ENCODE measurements around the gene GAS7. TPM values are rescaled to one million over a fixed set of nuclear protein-coding genes. Genes with fewer than 3 reads are reported as not detected.
A peak's percentile ranks its signal among the peaks of the same experiment; 100 is the strongest.

Gene GAS7
- total and polyA plus RNA-seq, 2 donors (not counting 1 experiment from before 2014, with no cell fraction given): 3.4 to 13.6 TPM

DNA sequence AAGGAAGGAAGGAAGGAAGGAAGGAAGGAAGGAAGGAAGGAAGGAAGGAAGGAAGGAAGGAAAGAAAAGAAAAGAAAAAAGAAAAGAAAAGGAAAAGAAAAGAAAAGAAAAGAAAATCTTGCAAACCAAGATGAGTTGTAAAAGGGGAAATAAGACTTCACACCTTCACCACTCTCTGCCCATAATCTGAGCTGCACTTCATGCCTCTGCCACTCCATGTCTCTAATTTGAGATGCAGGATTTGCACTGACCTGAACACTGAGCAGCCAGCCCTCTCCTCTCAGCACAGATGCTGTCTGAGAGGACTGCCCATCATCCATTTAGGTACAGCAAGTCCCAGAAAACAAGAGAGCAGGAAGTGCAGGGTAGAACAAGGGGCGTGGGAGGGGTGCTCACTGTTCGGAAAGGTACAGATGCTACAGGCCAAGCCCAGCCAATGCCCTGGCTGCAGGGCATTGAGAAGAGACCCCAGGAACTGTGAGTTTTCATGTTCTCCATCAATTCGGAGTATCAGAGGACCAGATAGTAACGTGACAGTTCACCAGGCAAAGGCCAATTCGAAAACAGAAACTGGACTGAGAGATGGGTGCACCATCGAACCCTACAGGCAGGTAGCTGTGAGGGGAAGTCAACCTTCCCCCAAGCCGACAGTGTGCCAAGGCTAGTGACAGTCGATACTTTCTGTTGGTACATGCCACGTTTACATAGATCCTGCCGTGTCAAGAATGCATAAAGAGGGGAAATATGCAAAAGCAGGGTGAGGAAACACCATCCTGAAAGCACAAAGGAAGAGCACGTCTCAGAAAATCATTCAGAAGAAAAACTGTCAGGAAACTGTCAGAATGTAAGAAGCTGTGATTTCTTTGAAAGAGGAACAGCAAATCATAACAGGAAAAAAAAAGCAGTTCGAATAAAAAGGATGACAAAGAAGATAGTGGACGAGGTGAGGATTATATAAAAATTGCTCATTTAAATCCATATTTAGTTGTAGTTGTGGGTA lies 151.3 kb downstream of the GAS7 start:
- Histone ChIP-seq H3K4me2 (replicated peaks; ENCODE audit: low read depth, low read length, poor library complexity, severe bottlenecking) (peak overlapping the region; percentile 55), H2AFZ (ENCODE audit: insufficient read depth, low read depth, low read length, poor library complexity, severe bottlenecking) (peak overlapping the region; percentile 9), H3K9ac (ENCODE audit: low read length) (peak overlapping the region; percentile 27), H3K4me3 (ENCODE audit: control extremely low read depth in 1 of 5, extremely low read depth in 1 of 5, insufficient read depth in 1 of 5, low read depth in 2 of 5, low read length in 4 of 5) (peak overlapping the region in 2 of 5 experiments; percentile 8 to 25), H3K27ac (ENCODE audit: low read length in 2 of 2) (peak overlapping the region; percentile 28 to 40), H3K9me3 (ENCODE audit: control extremely low read depth in 1 of 3, control insufficient read depth in 2 of 3, insufficient read depth in 1 of 3, low read length in 2 of 3) (no peaks in the 10 kb centered on the region), H4K20me1 (ENCODE audit: control insufficient read depth, insufficient read depth, low read length, poor library complexity, severe bottlenecking) (no peaks in the 10 kb centered on the region), H3K36me3 (replicated peaks in 1 of 2; ENCODE audit: control extremely low read depth in 1 of 2, control insufficient read depth in 1 of 2, extremely low read depth in 1 of 2, insufficient read depth in 2 of 2, low read length in 1 of 2) (no peaks in the 10 kb centered on the region), H3K4me1 (ENCODE audit: control insufficient read depth in 2 of 2, insufficient read depth in 2 of 2, low read length in 2 of 2) (peaks cover 24 to 41% of the 10 kb centered on the region in 2 donors), H3K27me3 (replicated peaks in 1 of 4; ENCODE audit: control extremely low read depth in 1 of 4, control insufficient read depth in 3 of 4, insufficient read depth in 4 of 4, low read length in 3 of 4) (peaks cover 0 to 4% (median 0%) of the 10 kb centered on the region in 4 experiments), H3K79me2 (ENCODE audit: control insufficient read depth, insufficient read depth, low read length) (no peaks in the 10 kb centered on the region)
- peak overlapping the region; percentile 91 for H3K27ac Mint-ChIP-seq
- ATAC-seq (ENCODE audit: low read depth) (peak; percentile 48), DNase-seq (peak; percentile 50)
- peaks cover 56% of the 10 kb centered on the region for H3K4me1 Mint-ChIP-seq
- CTCF ChIA-PET: interaction anchor here (0.7 to 1.5 kb wide), 7 partner anchors 13 to 180 kb away, joined by 3 to 7 read pairs (median 3); no protein-coding TSS in a partner anchor
- H3K4me3 Mint-ChIP-seq: peak overlapping the region; percentile 81
- POLR2A ChIA-PET: interaction anchor here (0.7 to 1.8 kb wide), 3 partner anchors 13 to 115 kb away, joined by 3 to 7 read pairs (median 5); no protein-coding TSS in a partner anchor
- no peaks in the 10 kb centered on the region for H3K9me3 Mint-ChIP-seq (ENCODE audit: insufficient read depth)
- no peaks in the 10 kb centered on the region for H3K27me3 Mint-ChIP-seq
- TF ChIP-seq, protein P1, sequence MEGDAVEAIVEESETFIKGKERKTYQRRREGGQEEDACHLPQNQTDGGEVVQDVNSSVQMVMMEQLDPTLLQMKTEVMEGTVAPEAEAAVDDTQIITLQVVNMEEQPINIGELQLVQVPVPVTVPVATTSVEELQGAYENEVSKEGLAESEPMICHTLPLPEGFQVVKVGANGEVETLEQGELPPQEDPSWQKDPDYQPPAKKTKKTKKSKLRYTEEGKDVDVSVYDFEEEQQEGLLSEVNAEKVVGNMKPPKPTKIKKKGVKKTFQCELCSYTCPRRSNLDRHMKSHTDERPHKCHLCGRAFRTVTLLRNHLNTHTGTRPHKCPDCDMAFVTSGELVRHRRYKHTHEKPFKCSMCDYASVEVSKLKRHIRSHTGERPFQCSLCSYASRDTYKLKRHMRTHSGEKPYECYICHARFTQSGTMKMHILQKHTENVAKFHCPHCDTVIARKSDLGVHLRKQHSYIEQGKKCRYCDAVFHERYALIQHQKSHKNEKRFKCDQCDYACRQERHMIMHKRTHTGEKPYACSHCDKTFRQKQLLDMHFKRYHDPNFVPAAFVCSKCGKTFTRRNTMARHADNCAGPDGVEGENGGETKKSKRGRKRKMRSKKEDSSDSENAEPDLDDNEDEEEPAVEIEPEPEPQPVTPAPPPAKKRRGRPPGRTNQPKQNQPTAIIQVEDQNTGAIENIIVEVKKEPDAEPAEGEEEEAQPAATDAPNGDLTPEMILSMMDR (IDR thresholded peaks at IDR 0.05): no peak
- TF ChIP-seq EZH2 (IDR thresholded peaks at IDR 0.05; ENCODE audit: borderline replicate concordance, insufficient read depth, low read depth, low read length, poor library complexity, severe bottlenecking): no peak
- intact Hi-C loops (cut with micrococcal nuclease): loop anchor here (5.0 kb wide), 1 partner anchor 60 kb away; no protein-coding TSS in a partner anchor
- WGBS (ENCODE audit: insufficient coverage): 33% methylated on average over 10 of the region's 13 CpGs

Data from B cell (primary cell).